ENCODE measurements around the gene CTBP2.

GRCh38 chr10:125201791-125202622 is 41.6 kb upstream of the CTBP2 start:
- no peak for TF ChIP-seq CTCF (IDR thresholded peaks at IDR 0.05)
- TF ChIP-seq POLR2A (IDR thresholded peaks at IDR 0.05) = no peak
